OCI-M2 (cell line): Measurements from ENCODE around the gene COMMD6.
A peak's percentile ranks its signal among the peaks of the same experiment; 100 is the strongest.
"Not testable (repeated sequence)": the region's sequence is repeated elsewhere in the genome, so short reads cannot be mapped to it uniquely, and the experiment has no call there.

ENCODE experiments used
- DNase-seq: peaks from one replicate; lab custom pipeline; 2025; ENCODE audit not compliant: unreplicated experiment; lab: John Stamatoyannopoulos, UW

Gene COMMD6

DNA sequence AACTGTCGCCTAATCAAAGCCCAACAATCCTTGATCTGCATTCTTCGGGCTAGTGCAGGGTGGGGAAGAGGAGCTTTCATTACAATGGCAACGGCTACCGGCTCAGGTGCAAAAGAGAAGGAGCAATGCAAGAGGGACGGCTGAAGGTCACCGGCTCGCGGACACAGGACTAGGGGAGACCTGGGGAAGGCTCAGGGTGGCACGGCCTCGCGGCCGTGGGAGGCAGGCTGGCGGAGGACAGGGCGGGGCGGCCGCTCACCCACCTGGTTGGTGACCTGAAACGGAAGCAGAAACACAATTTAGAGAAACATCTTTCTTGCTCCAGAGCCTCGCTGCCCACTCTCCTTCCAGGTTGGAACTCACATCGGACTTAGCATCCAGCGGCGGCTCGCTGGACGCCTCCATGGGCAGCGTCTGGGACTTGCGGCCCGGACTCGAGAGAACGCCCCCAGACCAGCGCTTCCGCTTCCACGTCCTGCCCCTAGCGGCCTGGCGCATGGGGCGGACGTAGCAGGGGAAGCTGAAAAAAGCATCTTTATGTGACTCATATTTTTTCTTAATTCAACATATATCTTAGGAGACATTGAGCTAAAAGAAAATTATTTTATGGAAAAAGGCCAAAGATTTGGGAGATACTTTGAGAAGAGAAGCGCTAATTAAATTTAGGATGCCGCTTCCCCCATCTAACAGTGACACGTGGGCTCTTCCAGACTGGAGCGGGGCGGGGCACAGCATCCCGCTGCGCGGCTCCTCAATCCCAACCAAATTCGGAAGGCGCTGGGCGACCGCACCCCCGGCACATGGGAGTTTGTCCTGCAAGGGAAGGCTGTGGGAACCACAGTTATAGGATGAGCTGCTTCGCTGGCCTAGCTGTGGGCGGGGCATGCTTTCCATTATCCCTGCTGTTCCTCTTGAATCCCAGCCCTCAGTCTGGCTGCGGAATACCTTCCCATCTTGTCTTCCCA is at the start of gene COMMD6:
COMMD6 (minus strand) TSS at position 441 of the 965 bp plus-strand sequence; CDS start at position 405, 36 bp downstream.
- DNase-seq, result peak; percentile 42

DNA sequence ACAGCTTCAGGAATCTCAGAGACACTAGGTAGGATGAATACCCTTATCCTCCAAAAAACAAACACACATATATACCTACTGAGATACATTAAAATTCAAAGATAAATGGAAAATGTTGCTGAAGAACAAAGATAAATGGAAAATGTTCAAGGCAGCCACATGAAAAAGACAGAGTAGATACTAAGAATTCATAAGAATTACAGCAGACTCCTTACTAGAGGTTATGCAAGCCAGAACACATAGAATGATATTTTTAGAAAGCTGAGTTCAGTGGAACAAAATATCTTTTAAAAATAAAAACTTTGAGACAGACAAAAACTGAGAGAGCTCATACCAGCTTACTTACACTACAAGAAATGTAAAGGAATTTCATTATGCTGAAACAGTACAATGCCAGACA is 47.5 kb upstream of the COMMD6 start:
- DNase-seq, result no peak

DNA sequence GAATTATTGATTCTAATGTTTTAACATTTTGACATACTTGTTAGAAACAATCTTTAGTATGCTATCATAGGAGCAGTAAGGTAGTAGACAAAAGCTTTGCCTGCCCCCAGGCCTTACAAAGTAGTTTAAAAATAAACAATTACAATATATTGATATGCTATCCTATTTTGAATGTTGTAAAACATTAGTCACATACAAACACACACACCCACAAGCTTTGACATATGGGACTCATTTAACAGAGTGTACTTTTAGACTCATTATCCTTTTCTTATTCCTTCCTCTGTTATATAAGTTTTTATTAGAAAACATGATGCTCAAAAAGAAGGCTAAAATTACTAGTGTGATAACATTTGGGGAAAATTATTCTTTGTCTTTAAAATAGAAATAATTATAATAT is 45.5 kb upstream of the COMMD6 start:
- DNase-seq, result no peak

- DNase-seq, result no peak
Measured at GRCh38 chr13:75581874-75582640, 44.4 kb upstream of the COMMD6 start.

DNA sequence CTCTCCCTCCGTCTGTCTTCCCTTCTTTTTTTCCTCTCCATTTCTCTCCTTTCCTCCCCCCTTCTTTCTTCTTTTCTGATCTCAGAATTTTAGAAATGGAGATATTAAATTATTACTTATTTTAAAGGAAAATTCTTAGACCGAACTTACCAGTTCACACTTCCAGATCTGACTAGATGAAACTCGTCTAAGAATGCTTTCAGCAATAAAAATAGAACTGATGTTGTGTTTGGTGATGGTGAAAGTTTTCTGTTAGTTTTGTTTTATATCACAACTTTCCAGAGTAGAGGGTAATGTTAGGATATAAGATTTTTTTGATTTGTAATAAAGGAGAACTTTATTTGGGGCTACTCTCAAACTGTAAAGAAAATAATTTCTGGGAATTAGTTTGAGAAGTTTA is 41.9 kb upstream of the COMMD6 start:
- no peak for DNase-seq

DNA sequence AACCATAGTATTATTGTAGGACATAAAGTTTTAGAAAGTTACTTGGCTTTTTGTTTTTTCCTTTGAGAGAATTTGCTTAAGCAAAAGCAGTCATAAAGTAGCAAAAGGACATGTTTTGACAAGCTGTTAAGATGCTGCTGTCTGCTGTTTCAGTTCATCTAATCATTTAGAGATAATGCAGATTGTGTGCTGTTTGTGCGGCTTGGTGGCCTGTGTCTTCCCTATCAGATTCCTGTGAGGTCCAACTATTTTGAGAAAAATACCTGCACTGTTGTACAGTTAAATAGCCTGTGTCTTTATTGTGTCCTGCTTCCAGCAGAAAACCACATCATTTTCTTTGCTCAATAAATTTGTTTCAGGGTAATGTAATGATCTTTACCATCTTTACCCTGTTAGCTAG is 31.9 kb upstream of the COMMD6 start:
- no peak for DNase-seq

GRCh38 chr13:75566658-75567057 is 29.0 kb upstream of the COMMD6 start:
- no peak for DNase-seq

GRCh38 chr13:75558145-75558840 is 20.7 kb upstream of the COMMD6 start:
- DNase-seq, result no peak

GRCh38 chr13:75556961-75557360 is 19.3 kb upstream of the COMMD6 start:
- no peak for DNase-seq

GRCh38 chr13:75555836-75556235 is 18.2 kb upstream of the COMMD6 start:
- no peak for DNase-seq

DNA sequence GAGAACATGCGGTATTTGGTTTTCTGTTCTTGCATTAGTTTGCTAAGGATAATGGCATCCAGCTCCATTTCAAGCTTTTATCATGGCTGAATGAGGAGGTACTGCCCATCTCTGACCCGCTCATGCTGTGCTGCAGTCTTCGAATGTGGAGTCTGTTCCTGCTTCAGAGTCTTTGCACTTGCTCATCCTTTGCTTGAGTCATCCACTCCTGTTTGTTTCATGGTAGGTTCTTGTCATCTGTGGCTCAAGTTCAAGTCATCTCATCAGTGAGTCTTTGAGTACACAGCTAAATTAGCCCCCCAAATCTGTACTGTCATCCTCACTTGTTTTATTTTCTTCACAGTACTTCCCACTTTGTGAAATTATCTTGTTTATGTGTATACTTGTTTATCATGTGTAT is 17.3 kb upstream of the COMMD6 start:
- no peak for DNase-seq

GRCh38 chr13:75554464-75554863 is 16.8 kb upstream of the COMMD6 start:
- DNase-seq, result no peak

DNA sequence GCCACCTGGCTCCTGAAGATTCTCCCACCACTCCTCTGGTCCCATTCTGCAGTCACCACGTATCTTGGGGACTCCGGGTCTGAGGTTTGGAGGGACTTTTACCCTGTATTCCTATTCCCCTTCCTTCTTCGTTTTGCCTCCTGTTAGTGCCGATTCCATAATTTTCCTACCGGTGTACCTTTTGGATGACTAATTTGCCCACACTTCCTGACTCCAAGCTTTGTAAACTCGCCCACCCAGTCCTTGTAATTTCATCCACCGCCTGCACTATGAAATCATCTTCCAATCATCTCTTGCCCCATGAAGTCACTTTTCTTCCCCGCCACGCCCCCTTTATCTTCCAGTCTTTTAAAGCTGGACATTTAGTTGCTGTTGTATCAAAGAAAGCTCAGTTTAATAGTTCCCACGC is 12.5 kb upstream of the COMMD6 start:
- peak; percentile 7 for DNase-seq

GRCh38 chr13:75549262-75550158 is 11.9 kb upstream of the COMMD6 start, which contains the start of gene UCHL3:
Gene UCHL3, plus strand, starts transcription at chr13:75549791. Its CDS starts 30 bp downstream, at chr13:75549821.
- peak; percentile 41 for DNase-seq

DNA sequence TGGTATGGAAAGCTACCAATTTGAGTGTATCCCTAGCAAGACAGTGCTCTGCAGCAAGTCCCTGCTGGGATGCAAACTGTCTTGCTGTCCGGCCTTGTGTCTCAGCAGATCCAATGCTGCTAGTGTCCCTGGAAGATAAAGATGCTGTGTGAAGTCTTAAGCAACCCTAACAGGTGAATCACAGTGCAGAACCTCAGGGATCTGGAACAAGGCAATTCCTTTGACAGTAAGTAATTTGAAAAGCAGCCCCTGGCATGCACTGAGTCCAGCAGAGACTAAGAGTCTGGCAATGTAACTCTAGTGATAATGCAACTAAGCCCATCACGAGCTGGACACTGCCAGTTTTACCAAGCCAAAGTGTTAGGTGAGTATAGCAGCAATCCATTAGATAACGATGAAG is 10.3 kb upstream of the COMMD6 start:
- DNase-seq, result no peak

DNA sequence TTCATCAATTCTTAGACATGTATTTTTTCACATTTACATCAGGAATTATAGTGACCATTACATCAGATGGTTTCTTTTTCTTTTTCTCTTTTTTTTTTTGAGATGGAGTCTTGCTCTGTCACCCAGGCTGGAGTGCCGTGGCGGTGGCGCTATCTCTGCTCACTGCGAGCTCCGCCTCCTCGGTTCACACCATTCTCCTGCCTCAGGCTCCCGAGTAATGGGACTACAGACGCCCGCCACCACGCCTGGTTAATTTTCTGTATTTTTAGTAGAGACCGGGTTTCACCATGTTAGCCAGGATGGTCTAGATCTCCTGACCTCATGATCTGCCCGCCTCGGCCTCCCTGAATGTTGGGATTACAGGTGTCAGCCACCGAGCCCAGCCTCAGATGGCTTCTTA is 7.7 kb upstream of the COMMD6 start:
- DNase-seq, result not testable (repeated sequence)

DNA sequence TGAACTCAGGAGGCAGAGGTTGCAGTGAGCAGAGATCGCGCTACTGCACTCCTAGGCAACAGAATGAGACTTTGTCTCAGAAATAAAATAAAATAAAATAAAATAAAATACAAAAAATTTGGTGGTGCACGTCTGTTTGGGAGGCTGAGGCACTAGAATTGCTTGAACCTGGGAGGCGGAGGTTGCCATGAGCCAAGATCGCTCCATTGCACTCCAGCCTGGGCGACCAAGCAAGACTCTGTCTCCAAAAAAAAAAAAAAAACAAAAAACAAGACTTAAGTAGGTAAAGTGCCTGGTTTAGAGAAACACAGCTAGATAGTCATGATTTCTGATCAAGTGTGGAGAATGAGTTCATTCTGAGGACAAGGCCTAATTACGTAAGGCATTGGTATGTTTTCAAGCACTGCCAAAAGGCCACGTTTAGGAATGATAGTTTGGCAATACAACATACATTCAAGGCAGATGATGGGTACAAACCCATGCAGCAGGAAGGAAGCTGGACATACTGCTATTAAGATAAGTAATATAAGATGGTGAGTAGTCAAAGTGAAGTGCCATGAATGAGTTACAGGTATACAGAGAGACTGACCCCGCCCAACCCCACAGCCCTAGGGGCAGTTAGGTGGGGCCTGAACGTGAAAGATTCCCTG is 7.2 kb upstream of the COMMD6 start:
- DNase-seq, result no peak

DNA sequence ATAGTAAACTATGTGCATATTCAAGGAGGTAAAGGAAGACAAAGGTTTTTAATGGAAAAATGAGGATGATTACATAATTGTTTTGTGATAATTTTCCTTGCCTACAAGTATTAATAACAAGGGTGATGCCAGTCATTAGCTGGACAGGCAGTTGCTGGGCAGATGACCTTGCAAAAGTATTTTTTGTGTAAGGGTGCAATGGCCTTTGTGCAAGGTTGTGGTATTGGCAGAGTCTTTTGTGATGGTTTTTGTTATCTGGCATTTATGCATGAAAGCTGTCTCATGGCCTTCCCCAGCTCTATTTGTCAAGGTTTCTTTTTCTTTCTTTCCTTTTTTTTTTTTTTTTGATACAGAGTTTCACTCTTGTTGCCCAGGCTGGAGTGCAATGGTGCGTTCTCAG is 4.3 kb upstream of the COMMD6 start:
- DNase-seq, result no peak

DNA sequence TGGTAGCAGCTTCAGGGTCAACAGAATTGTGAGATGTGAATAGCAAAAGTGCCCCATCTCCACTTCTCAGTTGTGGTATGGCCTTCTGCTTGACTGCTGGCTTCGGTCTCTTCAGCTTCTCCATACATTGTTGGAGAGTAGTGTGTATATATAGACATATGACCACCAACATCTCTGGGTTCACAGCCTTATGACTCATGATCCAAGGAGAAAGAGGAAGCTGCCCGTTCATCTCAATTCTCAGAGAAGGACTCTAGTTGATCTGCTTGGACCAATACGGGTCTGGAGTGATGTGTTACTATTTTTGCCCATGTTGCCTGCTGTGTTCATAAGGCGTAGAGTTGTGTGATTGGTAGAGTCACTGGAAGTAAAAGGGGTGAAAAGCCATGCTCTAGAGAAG is 3.6 kb upstream of the COMMD6 start:
- no peak for DNase-seq

GRCh38 chr13:75533861-75534260 is 3.8 kb downstream of the COMMD6 start:
- DNase-seq, result no peak
